ENCODE data around the gene WNT7B. TPM values are rescaled to one million over a fixed set of nuclear protein-coding genes. Genes with fewer than 3 reads are reported as not detected.

The WNT7B gene
- total RNA-seq, 1 experiment from 2014 or later, result 0.57 TPM

DNA sequence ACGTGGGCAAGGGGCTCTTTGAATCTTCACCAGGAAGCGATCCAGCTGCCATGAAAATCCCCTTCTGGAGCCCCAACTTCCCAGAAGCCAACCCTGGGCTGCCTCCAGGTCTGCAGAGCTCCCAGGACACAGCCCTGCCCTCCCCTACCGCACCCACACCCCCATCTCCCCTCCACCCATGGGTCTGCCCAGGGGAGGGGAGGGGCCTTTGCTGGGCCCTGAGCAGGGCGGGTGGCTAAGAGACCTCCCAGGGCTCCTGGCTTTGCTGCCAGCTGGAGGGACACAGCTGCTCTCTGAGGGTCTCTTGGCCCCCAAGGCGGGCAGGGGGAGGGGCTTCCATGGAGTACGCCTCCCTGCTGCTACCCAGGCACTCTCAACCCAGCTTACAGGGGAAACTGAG is 64.1 kb downstream of the WNT7B start:
- Mint-ChIP-seq H3K27ac (ENCODE audit: unreplicated experiment) (no peak overlapping the region), H3K27me3 (ENCODE audit: insufficient read depth, unreplicated experiment) (no peaks in the 10 kb centered on the region), H3K36me3 (ENCODE audit: insufficient read depth, unreplicated experiment) (no peaks in the 10 kb centered on the region), H3K9me3 (ENCODE audit: unreplicated experiment) (peaks cover 13% of the 10 kb centered on the region), H3K4me3 (ENCODE audit: unreplicated experiment) (no peak overlapping the region), H3K4me1 (ENCODE audit: low read depth, unreplicated experiment) (no peaks in the 10 kb centered on the region)
- POLR2A ChIA-PET, result no interaction called here
- H3K36me3 ChIP-seq (ENCODE audit: control insufficient read depth, insufficient read depth, low read length), result no peaks in the 10 kb centered on the region
- TF ChIP-seq, protein P1, sequence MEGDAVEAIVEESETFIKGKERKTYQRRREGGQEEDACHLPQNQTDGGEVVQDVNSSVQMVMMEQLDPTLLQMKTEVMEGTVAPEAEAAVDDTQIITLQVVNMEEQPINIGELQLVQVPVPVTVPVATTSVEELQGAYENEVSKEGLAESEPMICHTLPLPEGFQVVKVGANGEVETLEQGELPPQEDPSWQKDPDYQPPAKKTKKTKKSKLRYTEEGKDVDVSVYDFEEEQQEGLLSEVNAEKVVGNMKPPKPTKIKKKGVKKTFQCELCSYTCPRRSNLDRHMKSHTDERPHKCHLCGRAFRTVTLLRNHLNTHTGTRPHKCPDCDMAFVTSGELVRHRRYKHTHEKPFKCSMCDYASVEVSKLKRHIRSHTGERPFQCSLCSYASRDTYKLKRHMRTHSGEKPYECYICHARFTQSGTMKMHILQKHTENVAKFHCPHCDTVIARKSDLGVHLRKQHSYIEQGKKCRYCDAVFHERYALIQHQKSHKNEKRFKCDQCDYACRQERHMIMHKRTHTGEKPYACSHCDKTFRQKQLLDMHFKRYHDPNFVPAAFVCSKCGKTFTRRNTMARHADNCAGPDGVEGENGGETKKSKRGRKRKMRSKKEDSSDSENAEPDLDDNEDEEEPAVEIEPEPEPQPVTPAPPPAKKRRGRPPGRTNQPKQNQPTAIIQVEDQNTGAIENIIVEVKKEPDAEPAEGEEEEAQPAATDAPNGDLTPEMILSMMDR (IDR thresholded peaks at IDR 0.05; ENCODE audit: insufficient read depth in 1 of 2, low read depth in 1 of 2, low read length in 1 of 2, severe bottlenecking in 1 of 2, unreplicated experiment in 1 of 2), result no peak
- BruUV-seq (replicated peaks), result no TSS peak
- intact Hi-C loops (cut with micrococcal nuclease; ENCODE audit: unreplicated experiment), result no loop called here
- no peaks in the 10 kb centered on the region for H3K4me1 ChIP-seq
- no peaks in the 10 kb centered on the region for H3K27me3 ChIP-seq (replicated peaks; ENCODE audit: control insufficient read depth, insufficient read depth, low read length)
- H3K4me3 ChIP-seq (ENCODE audit: low read depth, low read length), result no peak overlapping the region
- no peak for DNase-seq
- peaks cover 5% of the 10 kb centered on the region; the same call in 1 of the 2 replicates for H3K9me3 ChIP-seq
- CTCF ChIA-PET, result no interaction called here

DNA sequence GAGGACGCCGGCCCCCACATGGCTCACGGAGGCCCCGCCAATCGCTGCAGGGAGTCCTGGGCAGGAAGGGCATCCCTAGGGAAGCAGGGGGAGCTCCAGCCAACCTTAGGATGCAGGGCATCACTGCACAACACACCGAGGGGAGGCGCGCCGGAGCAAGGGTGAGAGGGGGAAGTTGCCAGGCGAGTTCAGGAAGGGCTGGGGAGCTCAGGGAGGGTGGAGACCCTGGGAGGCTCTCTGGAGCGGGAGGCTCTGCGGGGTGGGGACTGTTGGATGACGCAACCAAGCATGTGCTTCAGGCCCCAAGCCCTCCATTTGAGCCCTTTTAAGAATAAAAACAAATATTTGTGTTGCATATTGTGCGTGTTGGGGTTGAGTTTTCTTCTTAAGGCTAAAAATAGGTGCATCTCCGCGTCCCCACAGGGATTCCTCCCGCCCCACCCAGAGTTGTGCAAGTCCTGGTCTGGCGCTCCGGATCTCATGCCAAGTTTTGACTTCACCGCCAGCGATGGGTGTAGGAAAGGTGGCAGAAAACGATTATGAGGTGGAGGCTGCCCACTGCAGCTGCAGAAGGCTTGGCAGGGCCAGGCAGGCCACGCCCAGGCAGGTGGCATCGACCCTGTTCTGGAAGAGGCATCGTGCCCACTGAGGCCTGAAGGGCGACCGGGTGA is 65.2 kb downstream of the WNT7B start:
- Mint-ChIP-seq H3K4me1 (ENCODE audit: low read depth, unreplicated experiment) (no peaks in the 10 kb centered on the region), H3K4me3 (ENCODE audit: unreplicated experiment) (no peak overlapping the region), H3K27ac (ENCODE audit: unreplicated experiment) (no peak overlapping the region), H3K9me3 (ENCODE audit: unreplicated experiment) (peaks cover 13% of the 10 kb centered on the region), H3K36me3 (ENCODE audit: insufficient read depth, unreplicated experiment) (no peaks in the 10 kb centered on the region), H3K27me3 (ENCODE audit: insufficient read depth, unreplicated experiment) (no peaks in the 10 kb centered on the region)
- ChIA-PET POLR2A (no interaction called here), CTCF (no interaction called here)
- intact Hi-C loops (cut with micrococcal nuclease; ENCODE audit: unreplicated experiment), result no loop called here
- BruUV-seq (replicated peaks), result no TSS peak
- DNase-seq, result no peak
- Histone ChIP-seq H3K36me3 (ENCODE audit: control insufficient read depth, insufficient read depth, low read length) (no peaks in the 10 kb centered on the region), H3K4me1 (no peaks in the 10 kb centered on the region), H3K4me3 (ENCODE audit: low read depth, low read length) (no peak overlapping the region), H3K27me3 (replicated peaks; ENCODE audit: control insufficient read depth, insufficient read depth, low read length) (no peaks in the 10 kb centered on the region), H3K9me3 (peaks cover 5% of the 10 kb centered on the region; the same call in 1 of the 2 replicates)
- TF ChIP-seq, protein P1 (IDR thresholded peaks at IDR 0.05; ENCODE audit: insufficient read depth in 1 of 2, low read depth in 1 of 2, low read length in 1 of 2, severe bottlenecking in 1 of 2, unreplicated experiment in 1 of 2), result no peak

DNA sequence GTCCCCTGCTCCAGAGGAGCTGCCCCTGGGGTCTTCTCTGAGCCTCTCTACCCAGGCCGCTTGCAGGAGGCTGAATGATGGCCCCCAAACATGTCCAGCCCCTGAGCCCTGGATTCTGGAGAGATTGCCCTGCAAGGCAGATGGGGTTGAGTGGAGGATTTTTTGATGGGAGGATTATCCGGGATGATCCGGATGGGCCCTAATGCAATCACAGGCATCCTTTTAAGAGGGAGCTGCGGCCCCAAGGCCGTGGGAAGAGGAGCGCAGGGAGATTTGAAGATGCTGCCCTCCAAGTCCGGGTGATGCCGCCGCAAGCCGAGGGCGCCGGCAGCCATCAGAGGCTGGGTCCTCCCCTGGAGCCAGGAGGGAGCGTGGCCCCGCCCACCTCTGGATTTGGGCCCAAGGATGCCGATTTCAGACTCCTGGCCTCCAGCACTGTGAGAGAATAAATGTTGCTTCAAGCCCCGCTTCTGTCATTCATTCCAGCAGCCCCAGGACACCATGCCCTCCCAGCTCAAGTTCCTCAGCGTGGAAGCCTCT is 66.0 kb downstream of the WNT7B start:
- POLR2A ChIA-PET, result no interaction called here
- H3K4me1 Mint-ChIP-seq (ENCODE audit: low read depth, unreplicated experiment), result no peaks in the 10 kb centered on the region

More for the DNA sequence above, 66.0 kb downstream of the WNT7B start:
- TF ChIP-seq, protein P1 (IDR thresholded peaks at IDR 0.05; ENCODE audit: insufficient read depth in 1 of 2, low read depth in 1 of 2, low read length in 1 of 2, severe bottlenecking in 1 of 2, unreplicated experiment in 1 of 2), result no peak
- peaks cover 13% of the 10 kb centered on the region for H3K9me3 Mint-ChIP-seq (ENCODE audit: unreplicated experiment)
- Histone ChIP-seq H3K4me3 (ENCODE audit: low read depth, low read length) (no peak overlapping the region), H3K36me3 (ENCODE audit: control insufficient read depth, insufficient read depth, low read length) (no peaks in the 10 kb centered on the region), H3K9me3 (peaks cover 5% of the 10 kb centered on the region; the same call in 1 of the 2 replicates), H3K4me1 (no peaks in the 10 kb centered on the region), H3K27me3 (replicated peaks; ENCODE audit: control insufficient read depth, insufficient read depth, low read length) (no peaks in the 10 kb centered on the region)
- no peak for DNase-seq
- H3K36me3 Mint-ChIP-seq (ENCODE audit: insufficient read depth, unreplicated experiment), result no peaks in the 10 kb centered on the region
- no TSS peak for BruUV-seq (replicated peaks)
- intact Hi-C loops (cut with micrococcal nuclease; ENCODE audit: unreplicated experiment), result no loop called here
- H3K27me3 Mint-ChIP-seq (ENCODE audit: insufficient read depth, unreplicated experiment), result no peaks in the 10 kb centered on the region
- H3K27ac Mint-ChIP-seq (ENCODE audit: unreplicated experiment), result no peak overlapping the region
- no peak overlapping the region for H3K4me3 Mint-ChIP-seq (ENCODE audit: unreplicated experiment)
- CTCF ChIA-PET, result no interaction called here

Data from Caco-2 (cell line).